ENCODE data around the gene SAV1.

GRCh38 chr14:50633954-50634353 lies 34.2 kb downstream of the SAV1 start:
- TF ChIP-seq ZNF274 (IDR thresholded peaks at IDR 0.05; ENCODE audit: borderline replicate concordance, extremely low read depth, low read length): no peak
- no peak for TF ChIP-seq CTCF (IDR thresholded peaks at IDR 0.05; ENCODE audit: control extremely low read depth in 1 of 3, insufficient read depth in 1 of 3, low read depth in 1 of 3, low read length in 3 of 3)
- no peak for TF ChIP-seq POLR2A (IDR thresholded peaks at IDR 0.05; ENCODE audit: control extremely low read depth in 1 of 2, low read depth in 2 of 2, low read length in 2 of 2)
- no peak for TF ChIP-seq SUZ12 (IDR thresholded peaks at IDR 0.05; ENCODE audit: low read length)
- TF ChIP-seq CEBPB (IDR thresholded peaks at IDR 0.05; ENCODE audit: low read depth, low read length): no peak
- no peak for TF ChIP-seq JUND (IDR thresholded peaks at IDR 0.05; ENCODE audit: low read length)
- TF ChIP-seq JUN (IDR thresholded peaks at IDR 0.05; ENCODE audit: low read depth, low read length): no peak

Data from H1 (cell line).